ENCODE data around the gene C22orf23. TPM values are rescaled to one million over a fixed set of nuclear protein-coding genes. Genes with fewer than 3 reads are reported as not detected.
A peak's percentile ranks its signal among the peaks of the same experiment; 100 is the strongest.

The C22orf23 gene
- polyA plus RNA-seq, 4 donors, result 0.24 TPM; not detected in 2

- DNase-seq (no peak), FAIRE-seq (no peak)
- Histone ChIP-seq H3K27me3 (ENCODE audit: control insufficient read depth in 3 of 3, insufficient read depth in 3 of 3, low read length in 3 of 3) (no peaks in the 10 kb centered on the region), H3K9me3 (ENCODE audit: control insufficient read depth in 2 of 2, insufficient read depth in 1 of 2, low read depth in 1 of 2, low read length in 1 of 2) (no peaks in the 10 kb centered on the region), H3K4me1 (ENCODE audit: control insufficient read depth in 3 of 3, insufficient read depth in 2 of 3, low read depth in 1 of 3, low read length in 2 of 3) (no peaks in the 10 kb centered on the region), H3K36me3 (ENCODE audit: control insufficient read depth in 3 of 3, insufficient read depth in 2 of 3, low read depth in 1 of 3, low read length in 3 of 3) (peaks cover 4 to 68% (median 4%) of the 10 kb centered on the region in 3 donors), H3K27ac (ENCODE audit: low read depth in 1 of 3, low read length in 2 of 3) (no peak overlapping the region), H3K4me3 (ENCODE audit: low read depth in 1 of 3, low read length in 3 of 3) (no peak overlapping the region)
- 82 to 90% (median 90%) methylated on average over 10 to 12 of the region's 12 CpGs for WGBS, 3 donors
Observed at GRCh38 chr22:37940698-37941376, 12.6 kb downstream of the C22orf23 start.

- H3K36me3 ChIP-seq (ENCODE audit: control insufficient read depth in 3 of 3, insufficient read depth in 2 of 3, low read depth in 1 of 3, low read length in 3 of 3), result peaks cover 3 to 81% (median 9%) of the 10 kb centered on the region in 3 donors
- FAIRE-seq (no peak), DNase-seq (peak; percentile 91 to 92)
- H3K9me3 ChIP-seq (ENCODE audit: control insufficient read depth in 2 of 2, insufficient read depth in 1 of 2, low read depth in 1 of 2, low read length in 1 of 2), result no peaks in the 10 kb centered on the region
- peak overlapping the region in 2 of 3 donors; percentile 26 to 88 for H3K27ac ChIP-seq (ENCODE audit: low read depth in 1 of 3, low read length in 2 of 3)
- no peaks in the 10 kb centered on the region for H3K27me3 ChIP-seq (ENCODE audit: control insufficient read depth in 3 of 3, insufficient read depth in 3 of 3, low read length in 3 of 3)
- H3K4me1 ChIP-seq (ENCODE audit: control insufficient read depth in 3 of 3, insufficient read depth in 2 of 3, low read depth in 1 of 3, low read length in 2 of 3), result peaks cover 0 to 7% (median 0%) of the 10 kb centered on the region in 3 donors
- H3K4me3 ChIP-seq (ENCODE audit: low read depth in 1 of 3, low read length in 3 of 3), result no peak overlapping the region
- 4 to 7% (median 6%) methylated on average over 13 of the region's 13 CpGs for WGBS, 3 donors
Observed at GRCh38 chr22:37933711-37934376, 19.6 kb downstream of the C22orf23 start.

GRCh38 chr22:37932821-37933578 is 20.4 kb downstream of the C22orf23 start:
- Histone ChIP-seq H3K9me3 (ENCODE audit: control insufficient read depth in 2 of 2, insufficient read depth in 1 of 2, low read depth in 1 of 2, low read length in 1 of 2) (no peaks in the 10 kb centered on the region), H3K4me1 (ENCODE audit: control insufficient read depth in 3 of 3, insufficient read depth in 2 of 3, low read depth in 1 of 3, low read length in 2 of 3) (peaks cover 0 to 7% (median 0%) of the 10 kb centered on the region in 3 donors), H3K36me3 (ENCODE audit: control insufficient read depth in 3 of 3, insufficient read depth in 2 of 3, low read depth in 1 of 3, low read length in 3 of 3) (peaks cover 6 to 82% (median 11%) of the 10 kb centered on the region in 3 donors), H3K27ac (ENCODE audit: low read depth in 1 of 3, low read length in 2 of 3) (peak overlapping the region in 1 of 3 donors; percentile 88), H3K4me3 (ENCODE audit: low read depth in 1 of 3, low read length in 3 of 3) (no peak overlapping the region), H3K27me3 (ENCODE audit: control insufficient read depth in 3 of 3, insufficient read depth in 3 of 3, low read length in 3 of 3) (no peaks in the 10 kb centered on the region)
- WGBS, 3 donors, result 71 to 78% (median 77%) methylated on average over 21 of the region's 21 CpGs
- DNase-seq, result no peak
- FAIRE-seq, result no peak

GRCh38 chr22:37932401-37932800 is 21.0 kb downstream of the C22orf23 start:
- Histone ChIP-seq H3K27ac (ENCODE audit: low read depth in 1 of 3, low read length in 2 of 3) (no peak overlapping the region), H3K36me3 (ENCODE audit: control insufficient read depth in 3 of 3, insufficient read depth in 2 of 3, low read depth in 1 of 3, low read length in 3 of 3) (peaks cover 6 to 82% (median 7%) of the 10 kb centered on the region in 3 donors), H3K27me3 (ENCODE audit: control insufficient read depth in 3 of 3, insufficient read depth in 3 of 3, low read length in 3 of 3) (no peaks in the 10 kb centered on the region), H3K9me3 (ENCODE audit: control insufficient read depth in 2 of 2, insufficient read depth in 1 of 2, low read depth in 1 of 2, low read length in 1 of 2) (no peaks in the 10 kb centered on the region), H3K4me3 (ENCODE audit: low read depth in 1 of 3, low read length in 3 of 3) (no peak overlapping the region), H3K4me1 (ENCODE audit: control insufficient read depth in 3 of 3, insufficient read depth in 2 of 3, low read depth in 1 of 3, low read length in 2 of 3) (peaks cover 0 to 7% (median 0%) of the 10 kb centered on the region in 3 donors)
- DNase-seq (no peak), FAIRE-seq (no peak)
- 87 to 90% (median 87%) methylated on average over 10 of the region's 10 CpGs for WGBS, 3 donors

GRCh38 chr22:37931893-37932389 is 21.5 kb downstream of the C22orf23 start:
- DNase-seq (peak in 1 of 2 donors; percentile 57), FAIRE-seq (no peak)
- H3K36me3 ChIP-seq (ENCODE audit: control insufficient read depth in 3 of 3, insufficient read depth in 2 of 3, low read depth in 1 of 3, low read length in 3 of 3), result peaks cover 7 to 82% (median 7%) of the 10 kb centered on the region in 3 donors
- H3K27ac ChIP-seq (ENCODE audit: low read depth in 1 of 3, low read length in 2 of 3), result no peak overlapping the region
- no peak overlapping the region for H3K4me3 ChIP-seq (ENCODE audit: low read depth in 1 of 3, low read length in 3 of 3)
- H3K27me3 ChIP-seq (ENCODE audit: control insufficient read depth in 3 of 3, insufficient read depth in 3 of 3, low read length in 3 of 3), result no peaks in the 10 kb centered on the region
- H3K9me3 ChIP-seq (ENCODE audit: control insufficient read depth in 2 of 2, insufficient read depth in 1 of 2, low read depth in 1 of 2, low read length in 1 of 2), result no peaks in the 10 kb centered on the region
- H3K4me1 ChIP-seq (ENCODE audit: control insufficient read depth in 3 of 3, insufficient read depth in 2 of 3, low read depth in 1 of 3, low read length in 2 of 3), result peaks cover 0 to 7% (median 0%) of the 10 kb centered on the region in 3 donors
- WGBS, 3 donors, result 75 to 89% (median 78%) methylated on average over 6 of the region's 6 CpGs

GRCh38 chr22:37930952-37931440 is 22.4 kb downstream of the C22orf23 start:
- no peaks in the 10 kb centered on the region for H3K9me3 ChIP-seq (ENCODE audit: control insufficient read depth in 2 of 2, insufficient read depth in 1 of 2, low read depth in 1 of 2, low read length in 1 of 2)
- DNase-seq (no peak), FAIRE-seq (no peak)
- no peak overlapping the region for H3K4me3 ChIP-seq (ENCODE audit: low read depth in 1 of 3, low read length in 3 of 3)
- H3K27ac ChIP-seq (ENCODE audit: low read depth in 1 of 3, low read length in 2 of 3), result no peak overlapping the region
- H3K27me3 ChIP-seq (ENCODE audit: control insufficient read depth in 3 of 3, insufficient read depth in 3 of 3, low read length in 3 of 3), result no peaks in the 10 kb centered on the region
- peaks cover 9 to 84% (median 10%) of the 10 kb centered on the region in 3 donors for H3K36me3 ChIP-seq (ENCODE audit: control insufficient read depth in 3 of 3, insufficient read depth in 2 of 3, low read depth in 1 of 3, low read length in 3 of 3)
- 81 to 85% (median 83%) methylated on average over 2 of the region's 2 CpGs for WGBS, 3 donors
- peaks cover 0 to 7% (median 0%) of the 10 kb centered on the region in 3 donors for H3K4me1 ChIP-seq (ENCODE audit: control insufficient read depth in 3 of 3, insufficient read depth in 2 of 3, low read depth in 1 of 3, low read length in 2 of 3)

- FAIRE-seq, result no peak
- 80 to 88% (median 84%) methylated on average over 11 of the region's 11 CpGs for WGBS, 3 donors
Observed at GRCh38 chr22:37930270-37930951, 23.0 kb downstream of the C22orf23 start.

More at GRCh38 chr22:37930270-37930951, 23.0 kb downstream of the C22orf23 start:
- no peaks in the 10 kb centered on the region for H3K27me3 ChIP-seq (ENCODE audit: control insufficient read depth in 3 of 3, insufficient read depth in 3 of 3, low read length in 3 of 3)
- peaks cover 13 to 88% (median 16%) of the 10 kb centered on the region in 3 donors for H3K36me3 ChIP-seq (ENCODE audit: control insufficient read depth in 3 of 3, insufficient read depth in 2 of 3, low read depth in 1 of 3, low read length in 3 of 3)
- H3K4me1 ChIP-seq (ENCODE audit: control insufficient read depth in 3 of 3, insufficient read depth in 2 of 3, low read depth in 1 of 3, low read length in 2 of 3), result peaks cover 0 to 7% (median 0%) of the 10 kb centered on the region in 3 donors
- H3K4me3 ChIP-seq (ENCODE audit: low read depth in 1 of 3, low read length in 3 of 3), result no peak overlapping the region
- no peaks in the 10 kb centered on the region for H3K9me3 ChIP-seq (ENCODE audit: control insufficient read depth in 2 of 2, insufficient read depth in 1 of 2, low read depth in 1 of 2, low read length in 1 of 2)
- peak in 1 of 2 donors; percentile 37 for DNase-seq
- H3K27ac ChIP-seq (ENCODE audit: low read depth in 1 of 3, low read length in 2 of 3), result no peak overlapping the region
